LNCAP (cell line): ENCODE measurements around the gene TALDO1.

ENCODE experiments used
- CTCF ChIP-seq: fragments of 450-650 bp; IDR thresholded peaks from 2 replicates; pipeline ENCODE4 v1.5.1; 2017; ENCODE audit warnings: mild to moderate bottlenecking

Gene TALDO1

GRCh38 chr11:729492-730074 lies 17.7 kb upstream of the TALDO1 start:
- TF ChIP-seq CTCF: no peak

GRCh38 chr11:733072-733471 lies 14.2 kb upstream of the TALDO1 start:
- TF ChIP-seq CTCF: no peak

- no peak for TF ChIP-seq CTCF
These were observed 9.9 kb upstream of the TALDO1 start for GRCh38 chr11:737366-737765.

GRCh38 chr11:742156-742546 lies 5.1 kb upstream of the TALDO1 start:
- no peak for TF ChIP-seq CTCF

- no peak for TF ChIP-seq CTCF
These were observed 4.6 kb upstream of the TALDO1 start for GRCh38 chr11:742571-743201.

- TF ChIP-seq CTCF: no peak
These were observed 1.8 kb upstream of the TALDO1 start for GRCh38 chr11:745428-745827.

- no peak for TF ChIP-seq CTCF
These were observed 741 bp upstream of the TALDO1 start for GRCh38 chr11:746289-747157.
